Naive thymus-derived CD4-positive, alpha-beta T cell (primary cell): ENCODE results near the gene TMPRSS2. TPM values are rescaled to one million over a fixed set of nuclear protein-coding genes. Genes with fewer than 3 reads are reported as not detected.

Source experiments
- polyA plus RNA-seq, 2 donors: library from polyadenylated mRNA; unstranded; fragments of 300-500 nt; fragmentation: Illumina TruSeq; gene quantifications; one replicate each; pipeline ENCODE4 v1.2.3, GENCODE V29; 2021
- total RNA-seq, 6 experiments: library from RNA in 5 of 6; stranded (reverse) in 5 of 6; gene quantifications; 1 replicate in 5 of 6; 2 replicates in 1 of 6; pipeline ENCODE4 v1.2.3 and lab custom pipeline; 2021 to 2026

TMPRSS2 gene
- total and polyA plus RNA-seq, 7 experiments from 2014 or later, result not detected

Other genes with a start within 250 kb of the TMPRSS2 start
- not detected for gene FAM3B, start 191.4 kb downstream of the TMPRSS2 start, total RNA-seq
- not detected for gene FAM3B, start 191.4 kb downstream of the TMPRSS2 start, polyA plus RNA-seq
- gene MX2, start 146.1 kb downstream of the TMPRSS2 start, total RNA-seq, result 100 to 1,000 TPM in 3 of 5 experiments, 10 to 100 TPM in 2; 84.8 to 116 (median 100) TPM
- 10 to 100 TPM; 46.7 to 49.5 TPM for gene MX2, start 146.1 kb downstream of the TMPRSS2 start, polyA plus RNA-seq
- 100 to 1,000 TPM in 1 of 5 experiments, 10 to 100 TPM in 4; 67.6 to 384 (median 74.5) TPM for gene MX1, start 81.9 kb downstream of the TMPRSS2 start, total RNA-seq
- 10 to 100 TPM; 50.2 to 79.8 TPM for gene MX1, start 81.9 kb downstream of the TMPRSS2 start, polyA plus RNA-seq